ENCODE results near the gene MMP13.
"Not testable (repeated sequence)": the region's sequence is repeated elsewhere in the genome, so short reads cannot be mapped to it uniquely, and the experiment has no call there.

DNA sequence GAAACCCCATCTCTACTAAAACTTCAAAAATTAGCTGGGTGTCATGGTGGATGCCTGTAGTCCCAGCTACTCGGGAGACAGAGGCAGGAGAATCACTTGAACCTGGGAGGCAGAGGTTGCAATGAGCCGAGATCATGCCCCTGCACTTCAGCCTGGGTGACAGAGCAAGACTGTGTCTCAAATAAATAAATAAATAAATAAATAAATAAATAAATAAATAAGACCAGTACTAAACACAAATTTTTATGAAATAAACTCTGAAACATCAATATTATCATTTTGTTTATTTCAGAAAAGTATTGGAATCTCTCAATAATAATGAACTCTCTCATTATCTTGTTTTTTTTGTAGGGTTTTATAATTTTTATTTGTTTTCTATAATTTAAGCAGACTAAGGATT, 18.2 kb upstream of the MMP13 start:
- TF ChIP-seq MAX (IDR thresholded peaks at IDR 0.05; ENCODE audit: insufficient read depth, insufficient read length), result not testable (repeated sequence)
- TF ChIP-seq, protein P1, sequence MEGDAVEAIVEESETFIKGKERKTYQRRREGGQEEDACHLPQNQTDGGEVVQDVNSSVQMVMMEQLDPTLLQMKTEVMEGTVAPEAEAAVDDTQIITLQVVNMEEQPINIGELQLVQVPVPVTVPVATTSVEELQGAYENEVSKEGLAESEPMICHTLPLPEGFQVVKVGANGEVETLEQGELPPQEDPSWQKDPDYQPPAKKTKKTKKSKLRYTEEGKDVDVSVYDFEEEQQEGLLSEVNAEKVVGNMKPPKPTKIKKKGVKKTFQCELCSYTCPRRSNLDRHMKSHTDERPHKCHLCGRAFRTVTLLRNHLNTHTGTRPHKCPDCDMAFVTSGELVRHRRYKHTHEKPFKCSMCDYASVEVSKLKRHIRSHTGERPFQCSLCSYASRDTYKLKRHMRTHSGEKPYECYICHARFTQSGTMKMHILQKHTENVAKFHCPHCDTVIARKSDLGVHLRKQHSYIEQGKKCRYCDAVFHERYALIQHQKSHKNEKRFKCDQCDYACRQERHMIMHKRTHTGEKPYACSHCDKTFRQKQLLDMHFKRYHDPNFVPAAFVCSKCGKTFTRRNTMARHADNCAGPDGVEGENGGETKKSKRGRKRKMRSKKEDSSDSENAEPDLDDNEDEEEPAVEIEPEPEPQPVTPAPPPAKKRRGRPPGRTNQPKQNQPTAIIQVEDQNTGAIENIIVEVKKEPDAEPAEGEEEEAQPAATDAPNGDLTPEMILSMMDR (IDR thresholded peaks at IDR 0.05; ENCODE audit: extremely low read depth in 1 of 2, insufficient read depth in 1 of 2, low read depth in 1 of 2, low read length in 2 of 2), result not testable (repeated sequence)

All from endothelial cell of umbilical vein (primary cell).